Adrenal gland (tissue), 5 donors: ENCODE data around the gene DOK6.

ENCODE experiments used
- CTCF ChIP-seq, 6 experiments: fragments of 450-650 bp in 4 of 6; fragments of 200-600 bp in 2 of 6; sonication (generic) in 1 of 6; IDR thresholded peaks; 1 replicate in 5 of 6; 2 replicates in 1 of 6; pipeline versions ENCODE4 v1.5.1 to v1.8.0; 2016 to 2021; ENCODE audit warnings: antibody characterized with exemption in 6 of 6, mild to moderate bottlenecking in 2 of 6, moderate library complexity in 1 of 6
- POLR2A ChIP-seq, 2 donors: fragments of 450-650 bp; IDR thresholded peaks; one replicate each; pipeline ENCODE4 v1.6.1; 2017; ENCODE audit warnings: antibody characterized with exemption in 2 of 2, mild to moderate bottlenecking in 2 of 2, moderate library complexity in 1 of 2
- donor health status: DM: no; HTN: no; CAD: no.

- no peak for TF ChIP-seq CTCF (IDR thresholded peaks at IDR 0.05)
- no peak for TF ChIP-seq POLR2A (IDR thresholded peaks at IDR 0.05)
Observed at GRCh38 chr18:69795791-69796190, 395.1 kb downstream of the DOK6 start.
